GM12891 (cell line): Measurements from ENCODE around the gene CCDC69.

Experiments used
- PAX5 ChIP-seq: IDR thresholded peaks from 2 replicates; pipeline ENCODE4 v1.6.1; 2011; ENCODE audit warnings: low read length, moderate library complexity, mild to moderate bottlenecking; ENCODE audit not compliant: insufficient read depth, severe bottlenecking
- POLR2A ChIP-seq: IDR thresholded peaks from 2 replicates; pipeline ENCODE4 v1.6.1; 2011; ENCODE audit warnings: low read depth, low read length, control low read depth
- POLR2AphosphoS5 ChIP-seq: IDR thresholded peaks from 2 replicates; pipeline ENCODE4 v1.6.1; 2011; ENCODE audit warnings: low read depth, low read length, control low read depth
- SPI1 ChIP-seq: IDR thresholded peaks from 2 replicates; pipeline ENCODE4 v1.6.1; 2011; ENCODE audit warnings: low read depth, low read length, control low read depth
- TAF1 ChIP-seq: IDR thresholded peaks from 2 replicates; pipeline ENCODE4 v1.6.1; 2011; ENCODE audit warnings: low read depth, low read length, control low read depth

DNA sequence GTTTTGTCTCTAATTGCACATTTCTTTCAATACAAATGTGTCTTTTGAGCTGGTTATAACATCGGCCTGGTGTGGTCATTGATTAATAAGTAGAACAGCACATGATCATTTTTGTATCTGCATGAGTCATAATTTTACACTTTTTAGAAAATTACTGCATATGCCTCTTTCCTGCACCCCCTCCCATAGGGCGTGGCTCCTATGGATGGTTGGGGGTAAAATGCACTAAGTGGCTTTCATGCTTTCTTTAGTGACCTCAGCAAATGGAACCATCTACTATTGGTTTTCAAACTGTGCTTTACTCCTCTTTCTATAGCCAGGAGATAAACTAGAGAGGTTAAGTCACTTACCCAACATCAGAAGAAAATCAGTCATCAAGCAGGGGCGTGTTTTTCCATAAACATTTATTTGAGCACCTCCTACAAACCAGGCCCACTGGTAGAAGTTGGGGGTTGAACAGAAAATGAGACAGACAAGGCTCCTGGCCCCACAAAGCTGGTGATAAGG is 70.1 kb downstream of the CCDC69 start:
- TF ChIP-seq SPI1 (no peak), POLR2AphosphoS5 (no peak), TAF1 (no peak), POLR2A (no peak), PAX5 (no peak)
